ENCODE data around the gene LTBP1. TPM values are rescaled to one million over a fixed set of nuclear protein-coding genes. Genes with fewer than 3 reads are reported as not detected.

The LTBP1 gene
- total and polyA plus RNA-seq, 2 experiments from 2014 or later: 15.7 to 49.8 TPM

DNA sequence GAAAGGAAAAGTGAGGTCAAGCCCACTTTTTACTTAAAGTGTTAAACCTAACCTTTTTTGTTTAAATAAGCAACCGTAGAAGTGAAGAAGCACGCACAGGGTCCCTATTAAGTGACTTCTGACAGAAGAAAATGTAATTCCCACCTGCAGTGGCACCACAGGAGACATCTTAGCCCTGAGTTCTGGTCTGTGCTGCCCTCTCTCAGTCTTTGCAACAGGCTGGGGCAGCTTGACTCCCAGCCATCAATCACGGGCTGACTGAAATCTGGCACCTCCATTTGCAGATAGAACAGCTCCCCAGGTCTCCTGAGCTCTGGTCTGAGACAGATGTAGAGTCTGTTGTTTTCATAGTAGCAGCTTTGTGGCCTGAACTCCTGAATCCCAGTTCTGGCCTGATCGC lies 170.0 kb downstream of the LTBP1 start:
- ATAC-seq: peak; percentile 90
- Histone ChIP-seq H3K4me1 (ENCODE audit: insufficient read depth) (no peaks in the 10 kb centered on the region), H3K36me3 (ENCODE audit: insufficient read depth) (no peaks in the 10 kb centered on the region), H3K27ac (ENCODE audit: low read depth) (no peak overlapping the region), H3K4me3 (no peak overlapping the region), H3K79me2 (replicated peaks; ENCODE audit: insufficient read depth) (no peaks in the 10 kb centered on the region), H2AFZ (no peak overlapping the region), H3K27me3 (ENCODE audit: insufficient read depth) (no peaks in the 10 kb centered on the region), H3K9me2 (ENCODE audit: insufficient read depth) (no peaks in the 10 kb centered on the region), H3K4me2 (no peak overlapping the region), H4K20me1 (replicated peaks; ENCODE audit: insufficient read depth) (no peaks in the 10 kb centered on the region), H3F3A (replicated peaks; ENCODE audit: low read depth) (no peaks in the 10 kb centered on the region)
- Mint-ChIP-seq H3K27ac (no peak overlapping the region), H3K27me3 (ENCODE audit: insufficient read depth, low read depth, poor library complexity) (no peaks in the 10 kb centered on the region), H3K4me1 (peaks cover 3% of the 10 kb centered on the region), H3K36me3 (ENCODE audit: low read depth) (no peaks in the 10 kb centered on the region), H3K9me3 (no peaks in the 10 kb centered on the region), H3K4me3 (no peak overlapping the region)
- DNase-seq (ENCODE audit: low spot score): no peak
- peak in 1 of 2 experiments; percentile 22; a peak in 2 of 4 replicates for TF ChIP-seq CTCF (conservative IDR thresholded peaks at IDR 0.05; ENCODE audit: low read depth in 2 of 2)
- TF ChIP-seq, protein P1, sequence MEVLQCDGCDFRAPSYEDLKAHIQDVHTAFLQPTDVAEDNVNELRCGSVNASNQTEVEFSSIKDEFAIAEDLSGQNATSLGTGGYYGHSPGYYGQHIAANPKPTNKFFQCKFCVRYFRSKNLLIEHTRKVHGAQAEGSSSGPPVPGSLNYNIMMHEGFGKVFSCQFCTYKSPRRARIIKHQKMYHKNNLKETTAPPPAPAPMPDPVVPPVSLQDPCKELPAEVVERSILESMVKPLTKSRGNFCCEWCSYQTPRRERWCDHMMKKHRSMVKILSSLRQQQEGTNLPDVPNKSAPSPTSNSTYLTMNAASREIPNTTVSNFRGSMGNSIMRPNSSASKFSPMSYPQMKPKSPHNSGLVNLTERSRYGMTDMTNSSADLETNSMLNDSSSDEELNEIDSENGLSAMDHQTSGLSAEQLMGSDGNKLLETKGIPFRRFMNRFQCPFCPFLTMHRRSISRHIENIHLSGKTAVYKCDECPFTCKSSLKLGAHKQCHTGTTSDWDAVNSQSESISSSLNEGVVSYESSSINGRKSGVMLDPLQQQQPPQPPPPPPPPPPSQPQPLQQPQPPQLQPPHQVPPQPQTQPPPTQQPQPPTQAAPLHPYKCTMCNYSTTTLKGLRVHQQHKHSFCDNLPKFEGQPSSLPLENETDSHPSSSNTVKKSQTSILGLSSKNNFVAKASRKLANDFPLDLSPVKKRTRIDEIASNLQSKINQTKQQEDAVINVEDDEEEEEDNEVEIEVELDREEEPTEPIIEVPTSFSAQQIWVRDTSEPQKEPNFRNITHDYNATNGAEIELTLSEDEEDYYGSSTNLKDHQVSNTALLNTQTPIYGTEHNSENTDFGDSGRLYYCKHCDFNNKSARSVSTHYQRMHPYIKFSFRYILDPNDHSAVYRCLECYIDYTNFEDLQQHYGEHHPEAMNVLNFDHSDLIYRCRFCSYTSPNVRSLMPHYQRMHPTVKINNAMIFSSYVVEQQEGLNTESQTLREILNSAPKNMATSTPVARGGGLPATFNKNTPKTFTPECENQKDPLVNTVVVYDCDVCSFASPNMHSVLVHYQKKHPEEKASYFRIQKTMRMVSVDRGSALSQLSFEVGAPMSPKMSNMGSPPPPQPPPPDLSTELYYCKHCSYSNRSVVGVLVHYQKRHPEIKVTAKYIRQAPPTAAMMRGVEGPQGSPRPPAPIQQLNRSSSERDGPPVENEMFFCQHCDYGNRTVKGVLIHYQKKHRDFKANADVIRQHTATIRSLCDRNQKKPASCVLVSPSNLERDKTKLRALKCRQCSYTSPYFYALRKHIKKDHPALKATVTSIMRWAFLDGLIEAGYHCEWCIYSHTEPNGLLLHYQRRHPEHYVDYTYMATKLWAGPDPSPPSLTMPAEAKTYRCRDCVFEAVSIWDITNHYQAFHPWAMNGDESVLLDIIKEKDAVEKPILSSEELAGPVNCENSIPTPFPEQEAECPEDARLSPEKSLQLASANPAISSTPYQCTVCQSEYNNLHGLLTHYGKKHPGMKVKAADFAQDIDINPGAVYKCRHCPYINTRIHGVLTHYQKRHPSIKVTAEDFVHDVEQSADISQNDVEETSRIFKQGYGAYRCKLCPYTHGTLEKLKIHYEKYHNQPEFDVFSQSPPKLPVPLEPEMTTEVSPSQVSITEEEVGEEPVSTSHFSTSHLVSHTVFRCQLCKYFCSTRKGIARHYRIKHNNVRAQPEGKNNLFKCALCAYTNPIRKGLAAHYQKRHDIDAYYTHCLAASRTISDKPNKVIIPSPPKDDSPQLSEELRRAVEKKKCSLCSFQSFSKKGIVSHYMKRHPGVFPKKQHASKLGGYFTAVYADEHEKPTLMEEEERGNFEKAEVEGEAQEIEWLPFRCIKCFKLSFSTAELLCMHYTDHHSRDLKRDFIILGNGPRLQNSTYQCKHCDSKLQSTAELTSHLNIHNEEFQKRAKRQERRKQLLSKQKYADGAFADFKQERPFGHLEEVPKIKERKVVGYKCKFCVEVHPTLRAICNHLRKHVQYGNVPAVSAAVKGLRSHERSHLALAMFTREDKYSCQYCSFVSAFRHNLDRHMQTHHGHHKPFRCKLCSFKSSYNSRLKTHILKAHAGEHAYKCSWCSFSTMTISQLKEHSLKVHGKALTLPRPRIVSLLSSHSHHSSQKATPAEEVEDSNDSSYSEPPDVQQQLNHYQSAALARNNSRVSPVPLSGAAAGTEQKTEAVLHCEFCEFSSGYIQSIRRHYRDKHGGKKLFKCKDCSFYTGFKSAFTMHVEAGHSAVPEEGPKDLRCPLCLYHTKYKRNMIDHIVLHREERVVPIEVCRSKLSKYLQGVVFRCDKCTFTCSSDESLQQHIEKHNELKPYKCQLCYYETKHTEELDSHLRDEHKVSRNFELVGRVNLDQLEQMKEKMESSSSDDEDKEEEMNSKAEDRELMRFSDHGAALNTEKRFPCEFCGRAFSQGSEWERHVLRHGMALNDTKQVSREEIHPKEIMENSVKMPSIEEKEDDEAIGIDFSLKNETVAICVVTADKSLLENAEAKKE (CRISPR knock-in tag; IDR thresholded peaks at IDR 0.05): no peak

- no peaks in the 10 kb centered on the region for H3K27me3 Mint-ChIP-seq (ENCODE audit: insufficient read depth, low read depth, poor library complexity)
- Histone ChIP-seq H3K27me3 (ENCODE audit: insufficient read depth) (no peaks in the 10 kb centered on the region), H3K79me2 (replicated peaks; ENCODE audit: insufficient read depth) (no peaks in the 10 kb centered on the region), H3K27ac (ENCODE audit: low read depth) (no peak overlapping the region), H3K4me3 (no peak overlapping the region), H2AFZ (no peak overlapping the region), H3K9me2 (ENCODE audit: insufficient read depth) (0 out of 2 replicates have a peak, but pooled peaks cover 5% of the 10 kb centered on the region), H3K4me1 (ENCODE audit: insufficient read depth) (no peaks in the 10 kb centered on the region), H3F3A (replicated peaks; ENCODE audit: low read depth) (no peaks in the 10 kb centered on the region), H3K4me2 (no peak overlapping the region), H4K20me1 (replicated peaks; ENCODE audit: insufficient read depth) (no peaks in the 10 kb centered on the region), H3K36me3 (ENCODE audit: insufficient read depth) (no peaks in the 10 kb centered on the region)
- ATAC-seq (no peak), DNase-seq (ENCODE audit: low spot score) (no peak)
- no peak overlapping the region for H3K27ac Mint-ChIP-seq
- H3K9me3 Mint-ChIP-seq: no peaks in the 10 kb centered on the region
- H3K4me3 Mint-ChIP-seq: no peak overlapping the region
- H3K36me3 Mint-ChIP-seq (ENCODE audit: low read depth): no peaks in the 10 kb centered on the region
- H3K4me1 Mint-ChIP-seq: peaks cover 3% of the 10 kb centered on the region
- TF ChIP-seq REST (IDR thresholded peaks at IDR 0.05; ENCODE audit: unreplicated experiment): no peak
- TF ChIP-seq CTCF (conservative IDR thresholded peaks at IDR 0.05; ENCODE audit: low read depth in 2 of 2): no peak
- no peak for TF ChIP-seq STAT1 (IDR thresholded peaks at IDR 0.05; ENCODE audit: unreplicated experiment)
- no peak for TF ChIP-seq JUNB (IDR thresholded peaks at IDR 0.05; ENCODE audit: unreplicated experiment)
- no peak for TF ChIP-seq ZNF114 (CRISPR knock-in tag; IDR thresholded peaks at IDR 0.05)
- TF ChIP-seq ZNF331 (CRISPR knock-in tag; IDR thresholded peaks at IDR 0.05; ENCODE audit: low read depth): no peak
Observed at GRCh38 chr2:33118651-33119050, 171.9 kb downstream of the LTBP1 start.

Data from GM23338 (cell line).